GM21737 (cell line): ENCODE data around the gene LMNA.
"Not testable (repeated sequence)": the region's sequence is repeated elsewhere in the genome, so short reads cannot be mapped to it uniquely, and the experiment has no call there.

Source experiments
- ATAC-seq: cut with Tn5 transposase; IDR thresholded peaks from one replicate; pipeline ENCODE4 v1.9.1; 2021; ENCODE audit warnings: mild to moderate bottlenecking, moderate library complexity; ENCODE audit not compliant: unreplicated experiment

LMNA gene

DNA sequence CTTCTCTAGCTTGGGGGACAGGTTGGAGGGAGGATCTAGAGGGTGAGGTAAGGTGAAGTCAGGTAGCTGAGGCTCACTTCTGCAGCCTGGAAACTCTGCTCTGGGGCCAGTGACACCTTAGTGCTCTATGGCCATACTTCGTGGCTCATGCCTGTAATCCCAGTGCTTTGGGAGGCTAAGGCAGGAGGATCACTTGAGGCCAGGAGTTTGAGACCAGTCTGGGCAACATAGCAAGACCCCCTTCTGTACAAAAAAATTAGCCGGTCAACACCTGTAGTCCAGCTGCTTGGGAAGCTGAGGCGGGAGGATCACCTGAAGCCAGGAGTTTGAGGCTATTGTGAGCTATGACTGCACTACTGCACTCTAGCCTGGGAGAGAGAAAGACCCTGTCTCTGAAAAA is 5.8 kb downstream of the LMNA start:
- ATAC-seq = no peak

DNA sequence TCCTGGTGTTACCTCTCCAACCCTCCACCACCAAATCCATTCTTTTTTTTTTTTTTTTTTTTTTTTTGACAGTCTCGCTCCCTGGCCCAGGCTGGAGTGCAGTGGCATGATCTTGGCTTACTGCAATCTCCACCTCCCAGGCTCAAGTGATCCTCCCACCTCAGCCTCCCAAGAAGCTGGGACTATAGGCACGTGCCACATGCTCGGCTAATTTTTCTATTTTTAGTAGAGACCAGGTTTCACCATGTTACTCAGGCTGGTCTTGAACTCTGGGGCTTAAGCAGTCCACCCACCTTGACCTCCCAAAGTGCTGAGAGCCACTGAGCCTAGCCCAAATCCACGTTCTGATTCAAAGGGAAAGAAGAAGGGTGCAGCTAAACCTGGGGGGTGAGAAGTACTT is 6.5 kb downstream of the LMNA start:
- not testable (repeated sequence) for ATAC-seq

DNA sequence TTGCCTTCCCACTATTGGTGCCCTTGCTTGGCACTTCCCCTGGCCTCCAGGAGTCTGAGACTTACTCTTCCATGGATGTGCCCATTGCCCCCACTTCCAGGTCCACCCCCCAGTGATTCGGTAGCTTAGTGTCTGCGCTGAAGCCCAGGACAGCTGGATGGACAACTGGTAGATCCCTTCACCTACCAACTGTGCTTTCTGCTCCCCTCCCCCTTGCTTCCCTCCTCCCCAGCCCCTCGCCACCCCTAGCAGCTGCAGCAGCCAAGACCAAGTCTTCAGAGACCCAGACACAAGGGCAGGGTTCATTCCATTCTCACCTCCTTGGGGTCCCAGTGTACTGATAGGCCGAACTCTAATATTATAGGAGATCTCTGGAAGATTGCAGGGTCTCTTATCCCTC is 6.9 kb downstream of the LMNA start:
- no peak for ATAC-seq

DNA sequence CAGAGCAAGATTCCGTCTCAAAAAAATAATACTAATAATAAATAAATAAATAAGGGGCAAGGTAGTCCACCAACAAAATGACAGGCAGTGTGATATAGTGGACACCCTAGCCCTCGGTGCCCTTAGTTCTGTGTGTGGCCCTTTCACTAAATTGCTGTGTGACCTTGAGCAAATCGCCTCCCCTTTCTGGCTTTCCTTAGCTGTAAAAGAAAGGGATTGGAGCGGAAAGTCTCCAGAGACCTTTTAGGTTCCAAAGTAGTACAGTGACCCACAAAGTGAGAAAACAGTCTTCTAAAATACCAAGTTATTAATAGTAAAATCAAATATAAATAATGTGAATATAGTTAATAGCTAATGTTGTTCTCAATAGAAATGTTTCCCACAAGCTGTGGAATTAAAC is 7.6 kb downstream of the LMNA start:
- ATAC-seq = no peak

DNA sequence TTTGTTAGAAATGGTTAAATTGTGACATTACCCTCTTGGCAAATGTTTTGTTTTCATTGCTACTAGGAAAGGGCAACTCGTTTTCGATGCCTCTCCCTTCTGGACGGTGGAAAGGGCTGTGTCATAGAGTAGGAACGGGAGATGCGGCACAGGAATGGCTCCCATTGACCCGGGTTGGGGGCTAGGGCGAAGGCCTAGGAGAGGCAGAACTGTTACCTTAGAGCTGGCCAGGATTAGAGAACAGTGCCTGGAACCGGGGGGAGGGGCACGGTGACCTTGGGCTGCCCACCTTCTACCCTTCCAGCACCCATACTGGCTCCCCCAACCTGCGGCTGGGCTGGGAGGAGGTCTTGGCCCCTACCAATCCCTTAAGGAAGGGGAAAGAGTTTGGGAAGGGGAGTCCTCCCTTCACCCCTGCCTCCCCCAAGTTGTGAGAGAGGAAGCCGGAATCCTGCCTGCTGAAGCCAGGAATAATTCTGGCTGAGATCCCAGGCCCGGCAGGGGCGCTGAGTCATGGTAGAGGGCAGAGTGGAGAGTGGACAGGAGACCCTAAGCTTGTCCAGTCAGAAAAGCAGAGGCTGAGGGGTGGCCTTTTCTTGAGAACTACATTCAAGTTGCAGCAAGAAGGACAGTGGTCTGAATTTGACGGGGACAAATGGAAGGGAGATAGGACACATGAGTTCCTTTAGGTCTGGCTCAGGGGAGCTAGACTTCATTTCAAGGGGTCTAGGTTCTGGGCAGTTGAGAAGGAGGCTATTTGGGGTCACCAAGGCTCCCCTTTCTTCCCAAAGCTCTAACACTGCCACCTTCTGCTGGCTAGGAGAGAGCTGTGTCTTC is 8.2 kb downstream of the LMNA start:
- ATAC-seq = no peak

DNA sequence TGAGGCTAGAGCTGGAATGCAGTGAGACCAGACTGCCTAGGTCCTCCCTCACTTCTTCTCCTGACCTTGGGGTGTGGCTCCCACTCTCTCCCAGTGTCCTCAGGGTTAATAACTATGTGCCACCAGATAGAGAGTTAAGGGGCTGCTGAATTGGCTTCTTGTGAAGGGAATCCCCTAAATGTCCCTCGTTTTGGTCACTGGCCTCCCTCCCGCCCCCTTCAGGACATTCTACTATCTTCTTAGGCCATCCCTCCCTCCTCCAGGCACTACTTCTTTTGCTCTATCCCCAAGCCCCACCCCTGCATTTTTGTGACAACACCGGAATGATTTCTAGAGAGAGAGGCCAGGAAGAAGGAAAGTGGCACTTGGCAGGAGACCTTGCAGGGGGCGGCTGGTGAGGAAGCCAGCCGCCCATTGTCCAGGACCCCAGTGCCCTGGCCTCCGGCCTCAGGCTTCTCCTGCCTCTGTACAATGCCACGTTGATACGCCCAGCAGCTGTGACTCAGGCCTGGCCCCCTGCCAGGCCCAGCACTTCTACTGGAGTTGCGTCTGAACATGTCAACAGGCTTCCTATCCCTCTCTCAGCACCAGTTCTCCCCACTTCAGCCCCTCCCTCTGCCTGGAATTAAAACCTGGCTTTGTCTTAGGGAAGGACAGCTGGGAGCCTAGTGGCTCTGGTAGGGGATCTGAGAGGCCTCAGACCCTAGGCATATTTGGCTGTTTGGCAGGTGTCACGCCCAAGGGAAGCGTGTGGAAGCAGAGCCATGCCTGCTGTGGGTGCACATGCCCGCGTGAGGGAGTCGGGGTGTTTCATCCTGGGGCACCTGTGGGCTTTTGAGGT is 9.1 kb downstream of the LMNA start:
- ATAC-seq = no peak

DNA sequence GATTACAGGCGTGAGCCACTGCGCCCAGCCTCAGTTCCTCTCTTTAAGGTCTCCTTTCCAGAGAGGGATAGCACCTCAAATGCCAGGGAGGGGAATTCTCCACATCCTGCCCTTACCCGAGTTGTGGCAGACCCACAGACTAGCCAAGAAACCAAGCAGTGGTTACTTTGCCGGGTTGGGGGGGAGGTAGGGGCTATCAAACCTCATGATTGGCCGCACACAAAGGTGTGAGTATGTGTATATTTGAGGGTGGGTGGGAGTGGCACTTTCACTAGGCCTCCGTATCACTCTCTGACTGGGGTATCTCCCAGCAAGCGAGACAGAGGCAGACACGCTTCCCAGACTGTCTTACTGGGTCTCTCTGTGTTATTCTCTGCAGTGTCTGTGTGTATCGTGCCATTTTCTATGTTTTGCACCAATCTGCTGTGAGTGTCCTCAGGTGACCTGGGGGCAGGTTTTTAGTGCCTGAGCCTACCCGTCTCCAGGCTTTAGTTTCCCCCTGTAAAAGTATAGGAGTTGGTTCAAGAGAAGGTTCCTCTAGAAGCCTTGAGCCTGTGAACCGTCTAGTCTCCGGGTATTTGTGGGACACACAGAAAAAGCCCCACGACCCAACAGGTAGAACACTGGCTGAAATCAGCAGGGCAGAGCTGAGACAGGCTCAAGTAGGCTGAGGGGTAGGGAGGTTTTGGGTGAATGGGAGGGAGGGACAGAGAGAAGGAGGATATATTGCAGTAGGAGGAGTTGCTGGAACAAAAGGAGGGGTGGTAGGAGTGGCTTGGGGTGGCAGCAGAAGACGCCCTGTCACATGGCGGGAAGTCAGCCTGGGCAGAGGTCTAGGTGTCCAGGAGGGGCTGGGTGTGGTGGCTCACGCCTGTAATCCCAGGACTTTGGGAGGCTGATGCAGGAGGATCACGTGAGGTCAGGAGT is 10.3 kb downstream of the LMNA start:
- ATAC-seq = no peak

DNA sequence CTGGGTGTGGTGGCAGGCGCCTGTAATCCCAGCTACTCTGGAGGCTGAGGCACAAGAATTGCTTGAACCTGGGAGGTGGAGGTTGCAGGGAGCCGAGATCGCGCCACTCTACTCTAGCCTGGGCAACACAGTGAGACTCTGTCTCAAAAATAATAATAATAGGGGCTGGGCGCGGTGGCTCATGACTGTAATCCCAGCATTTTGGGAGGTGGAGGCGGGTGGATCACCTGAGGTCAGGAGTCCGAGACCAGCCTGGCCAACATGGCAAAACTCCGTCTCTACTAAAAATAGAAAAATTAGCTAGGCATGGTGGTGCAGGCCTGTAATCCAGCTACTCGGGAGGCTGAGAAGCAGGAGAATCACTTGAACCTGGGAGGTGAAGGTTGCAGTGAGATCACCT is 11.0 kb downstream of the LMNA start:
- ATAC-seq = not testable (repeated sequence)

DNA sequence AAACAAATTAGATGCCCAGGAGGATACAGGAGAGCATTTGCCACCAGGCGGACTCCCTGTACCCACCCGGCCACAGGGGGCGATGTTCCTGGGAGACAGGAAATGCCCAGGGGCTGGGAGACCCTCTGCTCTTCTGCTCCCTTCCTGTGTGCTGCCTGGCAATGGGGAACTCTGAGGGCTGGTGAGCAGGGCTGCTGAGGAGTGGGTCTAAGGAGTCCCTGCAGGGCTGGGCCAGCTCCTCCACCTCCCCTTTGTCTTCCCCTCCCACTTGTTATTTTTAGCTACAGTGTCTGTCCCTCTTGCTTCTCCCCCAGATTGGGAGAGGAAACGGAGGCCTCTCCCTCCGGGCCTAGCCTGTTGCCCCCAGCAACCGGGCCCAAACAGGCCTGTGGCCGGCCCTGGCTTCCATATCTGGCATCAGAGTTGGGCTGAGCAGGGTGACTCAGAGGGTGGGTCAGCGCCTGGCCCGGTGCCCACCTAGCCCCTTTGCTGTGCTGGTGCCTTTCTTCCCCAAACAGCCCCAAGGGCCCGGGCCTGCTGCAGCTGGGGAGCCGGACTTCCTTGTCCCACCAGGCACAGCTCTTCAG is 11.6 kb downstream of the LMNA start:
- ATAC-seq = peak; percentile 39

DNA sequence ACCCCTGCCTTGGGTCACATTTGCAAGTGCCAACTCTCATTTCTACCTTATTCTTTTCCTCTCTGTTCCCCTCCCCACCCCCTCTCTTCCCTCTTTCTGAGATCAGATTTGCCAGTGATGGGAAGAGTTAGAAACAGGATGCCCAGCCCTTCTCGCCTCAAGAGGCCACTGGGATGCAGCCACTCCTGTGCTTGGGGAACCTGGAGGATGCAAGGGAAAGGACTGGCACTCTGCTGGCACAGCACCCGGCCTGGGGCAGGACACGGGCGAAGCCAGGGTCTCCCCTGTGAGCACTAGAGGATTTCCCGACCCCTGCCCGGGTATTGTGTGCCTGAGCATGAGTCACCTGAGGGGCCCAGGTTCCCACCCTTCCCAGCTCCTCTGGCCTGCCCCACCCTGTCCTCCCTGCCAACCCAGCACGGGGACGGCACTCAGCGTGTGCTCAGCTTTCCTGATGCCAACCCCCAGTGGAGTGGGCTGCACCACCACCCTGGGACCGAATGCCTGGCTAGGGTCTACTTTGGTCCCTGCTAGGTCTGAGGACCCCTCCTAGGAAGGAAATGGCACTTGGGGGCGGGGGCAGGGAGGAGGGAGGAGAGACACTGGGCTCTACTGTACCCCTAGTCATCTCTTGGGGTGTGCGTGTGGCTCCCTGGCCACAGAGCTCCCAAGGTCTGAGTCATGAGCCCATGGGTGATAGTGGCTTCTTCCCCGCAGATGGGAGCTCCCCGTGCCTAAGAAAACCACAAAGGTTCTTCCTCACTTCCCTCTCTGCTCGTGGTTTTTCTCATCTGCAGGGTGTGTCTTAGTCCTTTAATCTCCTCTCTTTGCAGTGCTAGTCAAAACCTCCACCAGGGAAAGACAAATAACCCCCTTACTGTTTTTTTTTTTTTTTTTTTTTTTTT is 12.4 kb downstream of the LMNA start:
- ATAC-seq = peak; percentile 38

DNA sequence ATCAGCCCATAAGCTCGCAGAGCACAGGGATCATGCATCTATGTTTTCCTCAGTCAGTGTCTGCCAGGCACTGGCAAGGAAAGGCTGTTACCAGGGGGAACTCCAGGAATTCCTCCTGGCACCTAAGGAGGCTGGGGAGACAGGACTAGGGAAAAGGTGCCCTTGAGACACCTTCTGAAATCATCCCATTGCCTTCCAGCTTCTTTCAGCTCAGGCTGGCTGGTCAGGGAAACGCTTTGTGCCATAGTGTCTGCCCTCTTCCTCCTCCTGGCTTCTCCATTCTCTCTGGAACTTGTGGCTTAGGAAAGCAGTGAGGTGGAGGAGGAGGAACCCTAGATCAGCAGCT is 13.8 kb downstream of the LMNA start:
- no peak for ATAC-seq

DNA sequence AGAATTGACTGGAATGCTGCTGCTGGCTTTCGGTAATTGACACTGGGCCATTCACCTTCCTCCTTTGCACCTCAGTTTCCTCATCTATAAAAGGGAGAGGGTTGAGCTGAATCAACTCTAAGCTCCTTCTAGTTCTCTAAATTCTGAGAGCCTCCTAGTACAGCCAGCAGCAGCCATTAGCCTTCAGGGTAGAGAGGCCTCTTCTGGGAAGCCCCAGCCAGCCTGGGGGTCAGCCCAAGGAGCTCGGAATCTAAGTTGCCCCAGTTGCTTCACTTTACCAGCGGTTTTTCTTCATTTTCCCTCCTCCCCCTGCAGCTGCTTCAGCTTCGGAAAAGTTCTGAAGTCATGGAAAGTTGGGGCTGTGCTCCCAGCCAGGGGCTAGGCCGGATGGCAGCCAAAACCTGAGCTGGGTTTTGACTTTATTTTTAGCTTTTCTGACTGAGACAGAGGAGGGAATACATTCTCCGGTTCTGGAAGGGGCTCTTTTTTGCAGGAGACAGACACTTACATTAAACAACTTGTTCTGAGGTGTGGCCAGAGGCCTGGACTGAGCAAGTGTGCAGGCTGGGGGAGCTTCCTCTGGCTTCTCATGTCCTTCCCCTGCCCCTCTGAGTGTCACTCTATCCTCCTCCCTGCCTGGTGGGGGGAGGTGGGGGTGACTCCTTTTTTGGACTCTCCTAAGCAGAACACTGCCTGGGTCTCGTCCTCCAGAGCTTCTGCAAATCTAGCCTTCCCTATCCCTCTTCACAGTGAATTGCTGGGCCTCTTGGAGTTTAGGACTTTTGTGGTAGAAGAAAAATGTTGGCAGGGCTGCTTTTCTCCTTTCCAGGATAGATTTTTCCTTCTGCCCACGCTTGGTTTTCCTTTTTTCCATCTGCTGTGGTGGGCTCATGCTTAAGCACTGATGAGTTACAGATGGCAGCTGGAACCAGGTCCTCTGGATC is 14.4 kb downstream of the LMNA start:
- no peak for ATAC-seq

DNA sequence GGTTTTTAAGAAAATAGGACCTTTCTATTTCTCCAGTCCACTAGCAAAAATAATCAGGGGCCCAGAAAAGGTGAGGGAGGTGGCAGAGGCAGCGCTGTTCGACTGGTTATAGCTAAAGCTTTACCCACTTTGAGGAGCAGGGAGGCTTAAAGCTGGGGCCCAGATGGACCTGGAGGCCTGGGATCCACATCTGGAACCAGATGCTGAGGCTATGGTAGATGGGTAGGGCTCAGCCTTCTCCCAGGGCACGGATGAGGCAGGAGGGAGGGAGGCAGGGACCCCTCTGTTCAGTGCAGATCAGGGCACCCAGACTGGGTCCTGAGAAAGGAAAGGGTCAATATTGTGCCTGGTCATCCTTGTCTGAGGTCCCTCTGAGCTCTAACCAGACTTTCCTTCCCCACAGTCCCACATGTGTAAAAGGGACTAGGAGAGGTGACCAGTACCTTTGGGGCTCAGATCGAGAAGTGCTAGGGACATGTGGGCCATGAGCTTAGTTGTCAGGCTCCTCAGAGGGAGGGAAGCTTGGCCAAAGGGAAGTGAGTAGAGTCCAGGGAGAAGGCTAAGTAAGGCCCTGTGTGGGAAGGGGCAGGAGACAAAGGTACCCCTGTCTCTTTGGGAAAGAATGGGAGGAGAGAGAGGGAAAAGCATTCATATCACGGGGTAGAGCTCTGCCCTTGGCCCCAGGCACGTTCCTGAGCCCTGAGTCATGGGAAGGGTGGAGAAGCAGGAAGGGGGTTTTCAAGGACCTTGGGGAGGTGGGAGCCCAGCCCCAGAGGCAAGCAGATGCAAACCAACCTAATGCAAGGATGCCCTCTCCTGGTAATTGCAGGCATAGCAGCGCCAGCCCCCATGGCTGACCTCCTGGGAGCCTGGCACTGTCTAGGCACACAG is 15.4 kb downstream of the LMNA start:
- no peak for ATAC-seq

DNA sequence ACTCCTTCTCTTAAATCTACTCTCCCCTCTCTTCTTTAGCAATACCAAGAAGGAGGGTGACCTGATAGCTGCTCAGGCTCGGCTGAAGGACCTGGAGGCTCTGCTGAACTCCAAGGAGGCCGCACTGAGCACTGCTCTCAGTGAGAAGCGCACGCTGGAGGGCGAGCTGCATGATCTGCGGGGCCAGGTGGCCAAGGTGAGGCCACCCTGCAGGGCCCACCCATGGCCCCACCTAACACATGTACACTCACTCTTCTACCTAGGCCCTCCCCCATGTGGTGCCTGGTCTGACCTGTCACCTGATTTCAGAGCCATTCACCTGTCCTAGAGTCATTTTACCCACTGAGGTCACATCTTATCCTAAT is 16.0 kb downstream of the LMNA start:
- no peak for ATAC-seq

DNA sequence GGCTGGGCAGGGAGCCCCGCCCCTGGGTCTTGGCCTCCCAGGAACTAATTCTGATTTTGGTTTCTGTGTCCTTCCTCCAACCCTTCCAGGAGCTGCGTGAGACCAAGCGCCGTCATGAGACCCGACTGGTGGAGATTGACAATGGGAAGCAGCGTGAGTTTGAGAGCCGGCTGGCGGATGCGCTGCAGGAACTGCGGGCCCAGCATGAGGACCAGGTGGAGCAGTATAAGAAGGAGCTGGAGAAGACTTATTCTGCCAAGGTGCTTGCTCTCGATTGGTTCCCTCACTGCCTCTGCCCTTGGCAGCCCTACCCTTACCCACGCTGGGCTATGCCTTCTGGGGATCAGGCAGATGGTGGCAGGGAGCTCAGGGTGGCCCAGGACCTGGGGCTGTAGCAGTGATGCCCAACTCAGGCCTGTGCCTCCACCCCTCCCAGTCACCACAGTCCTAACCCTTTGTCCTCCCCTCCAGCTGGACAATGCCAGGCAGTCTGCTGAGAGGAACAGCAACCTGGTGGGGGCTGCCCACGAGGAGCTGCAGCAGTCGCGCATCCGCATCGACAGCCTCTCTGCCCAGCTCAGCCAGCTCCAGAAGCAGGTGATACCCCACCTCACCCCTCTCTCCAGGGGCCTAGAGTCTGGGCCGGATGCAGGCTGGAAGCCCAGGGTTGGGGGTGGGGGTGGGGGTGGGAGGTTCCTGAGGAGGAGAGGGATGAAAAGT is 20.4 kb downstream of the LMNA start:
- no peak for ATAC-seq

DNA sequence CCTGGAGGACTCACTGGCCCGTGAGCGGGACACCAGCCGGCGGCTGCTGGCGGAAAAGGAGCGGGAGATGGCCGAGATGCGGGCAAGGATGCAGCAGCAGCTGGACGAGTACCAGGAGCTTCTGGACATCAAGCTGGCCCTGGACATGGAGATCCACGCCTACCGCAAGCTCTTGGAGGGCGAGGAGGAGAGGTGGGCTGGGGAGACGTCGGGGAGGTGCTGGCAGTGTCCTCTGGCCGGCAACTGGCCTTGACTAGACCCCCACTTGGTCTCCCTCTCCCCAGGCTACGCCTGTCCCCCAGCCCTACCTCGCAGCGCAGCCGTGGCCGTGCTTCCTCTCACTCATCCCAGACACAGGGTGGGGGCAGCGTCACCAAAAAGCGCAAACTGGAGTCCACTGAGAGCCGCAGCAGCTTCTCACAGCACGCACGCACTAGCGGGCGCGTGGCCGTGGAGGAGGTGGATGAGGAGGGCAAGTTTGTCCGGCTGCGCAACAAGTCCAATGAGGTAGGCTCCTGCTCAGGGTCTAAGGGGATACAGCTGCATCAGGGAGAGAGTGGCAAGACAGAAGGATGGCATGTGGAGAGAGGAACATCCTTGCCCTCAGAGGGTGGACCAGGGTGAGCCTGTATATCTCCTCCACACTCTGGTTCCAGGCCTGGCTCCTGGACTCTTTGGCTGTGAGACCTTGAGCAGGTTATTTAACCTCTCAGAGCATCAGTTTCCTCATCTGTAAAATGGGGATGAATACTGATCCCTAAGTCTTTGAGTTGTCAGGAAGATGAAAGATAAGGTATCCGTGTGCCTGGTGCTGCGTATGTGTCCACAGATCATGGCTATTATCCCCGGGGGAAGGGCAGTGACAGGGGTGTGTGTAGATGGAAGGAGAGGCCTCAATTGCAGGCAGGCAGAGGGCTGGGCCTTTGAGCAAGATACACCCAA is 21.7 kb downstream of the LMNA start:
- no peak for ATAC-seq
